Osteoblast (primary cell): Measurements from ENCODE around the gene KRT20. TPM values are rescaled to one million over a fixed set of nuclear protein-coding genes. Genes with fewer than 3 reads are reported as not detected.

ENCODE experiments used
- DNase-seq: peaks from one replicate; pipeline ENCODE4 v3.0.0; 2011; ENCODE audit warnings: low spot score, mixed read lengths; ENCODE audit not compliant: insufficient read length; ENCODE audit errors: missing footprints
- H2AFZ ChIP-seq: 2 replicates; pipeline ENCODE4 v1.6.0; 2011; ENCODE audit warnings: mild to moderate bottlenecking, low read length
- H3K27ac ChIP-seq: 2 replicates; pipeline ENCODE4 v1.5.1; 2011; ENCODE audit warnings: mild to moderate bottlenecking, low read depth, low read length, moderate library complexity
- H3K27me3 ChIP-seq: 2 replicates; pipeline ENCODE4 v1.6.0; 2012; ENCODE audit warnings: mild to moderate bottlenecking, control low read depth, inconsistent platforms, low read length, moderate library complexity; ENCODE audit not compliant: insufficient read depth
- H3K36me3 ChIP-seq: 2 replicates; pipeline ENCODE4 v1.5.1; 2011; ENCODE audit warnings: mild to moderate bottlenecking, low read length, control low read depth, moderate library complexity; ENCODE audit not compliant: insufficient read depth
- H3K4me1 ChIP-seq: 2 replicates; pipeline ENCODE4 v1.5.1; 2011; ENCODE audit warnings: mild to moderate bottlenecking, low read length, control low read depth, moderate library complexity; ENCODE audit not compliant: insufficient read depth
- H3K4me2 ChIP-seq: 2 replicates; pipeline ENCODE4 v1.6.0; 2011; ENCODE audit warnings: mild to moderate bottlenecking, low read length; ENCODE audit not compliant: insufficient read depth
- H3K4me3 ChIP-seq: fragments of 200-600 bp; sonication (generic); 3 replicates; pipeline ENCODE4 v1.5.1; 2012; ENCODE audit warnings: mild to moderate bottlenecking, low read length, inconsistent platforms; ENCODE audit not compliant: insufficient read depth
- H3K79me2 ChIP-seq: 2 replicates; pipeline ENCODE4 v1.6.0; 2012; ENCODE audit warnings: mild to moderate bottlenecking, low read length, control low read depth, inconsistent platforms; ENCODE audit not compliant: insufficient read depth
- H3K9me3 ChIP-seq: 2 replicates; pipeline ENCODE4 v1.5.1; 2011; ENCODE audit warnings: low read depth, low read length, control low read depth
- H4K20me1 ChIP-seq: 2 replicates; pipeline ENCODE4 v1.6.0; 2012; ENCODE audit warnings: mild to moderate bottlenecking, low read length, control low read depth; ENCODE audit not compliant: insufficient read depth
- CTCF ChIP-seq: IDR thresholded peaks from 2 replicates; pipeline ENCODE4 v1.5.1; 2011; ENCODE audit warnings: mild to moderate bottlenecking, low read depth, low read length, moderate library complexity; ENCODE audit errors: extremely low read depth
- total RNA-seq: library from RNA; depleted of rRNA; stranded (reverse); fragments of >200 nt; gene quantifications from 2 replicates; pipeline ENCODE4 v1.2.3, GENCODE V29; 2012

The KRT20 gene
- total RNA-seq, 1 donor: not detected

GRCh38 chr17:40886090-40886489 lies 1.0 kb upstream of the KRT20 start:
- Histone ChIP-seq H3K27me3 (peaks cover 9% of the 10 kb centered on the region), H3K27ac (no peak overlapping the region), H3K4me3 (no peak overlapping the region), H3K9me3 (no peaks in the 10 kb centered on the region), H3K4me2 (no peak overlapping the region), H3K4me1 (no peaks in the 10 kb centered on the region), H4K20me1 (no peaks in the 10 kb centered on the region), H3K79me2 (no peaks in the 10 kb centered on the region), H2AFZ (no peak overlapping the region), H3K36me3 (no peaks in the 10 kb centered on the region)
- DNase-seq: no peak
- TF ChIP-seq CTCF: no peak

- Histone ChIP-seq H4K20me1 (no peaks in the 10 kb centered on the region), H3K4me2 (no peak overlapping the region), H3K4me1 (no peaks in the 10 kb centered on the region), H3K36me3 (no peaks in the 10 kb centered on the region), H3K4me3 (no peak overlapping the region), H2AFZ (no peak overlapping the region), H3K27ac (no peak overlapping the region), H3K79me2 (no peaks in the 10 kb centered on the region), H3K9me3 (no peaks in the 10 kb centered on the region), H3K27me3 (peaks cover 3% of the 10 kb centered on the region)
- DNase-seq: no peak
- no peak for TF ChIP-seq CTCF
Measured at GRCh38 chr17:40883626-40884334, 1.3 kb downstream of the KRT20 start.

GRCh38 chr17:40883031-40883430 lies 2.0 kb downstream of the KRT20 start:
- Histone ChIP-seq H3K27ac (no peak overlapping the region), H2AFZ (no peak overlapping the region), H3K36me3 (no peaks in the 10 kb centered on the region), H3K4me2 (no peak overlapping the region), H3K4me1 (no peaks in the 10 kb centered on the region), H4K20me1 (no peaks in the 10 kb centered on the region), H3K27me3 (no peaks in the 10 kb centered on the region), H3K9me3 (no peaks in the 10 kb centered on the region), H3K79me2 (no peaks in the 10 kb centered on the region), H3K4me3 (no peak overlapping the region)
- TF ChIP-seq CTCF: no peak
- no peak for DNase-seq

- no peak overlapping the region for H3K4me3 ChIP-seq
- no peaks in the 10 kb centered on the region for H3K36me3 ChIP-seq
- H2AFZ ChIP-seq: no peak overlapping the region
- H3K4me2 ChIP-seq: no peak overlapping the region
- no peak for DNase-seq
- H3K9me3 ChIP-seq: no peaks in the 10 kb centered on the region
- H3K27me3 ChIP-seq: no peaks in the 10 kb centered on the region
- H3K79me2 ChIP-seq: no peaks in the 10 kb centered on the region
- no peak overlapping the region for H3K27ac ChIP-seq
- H4K20me1 ChIP-seq: no peaks in the 10 kb centered on the region
- TF ChIP-seq CTCF: no peak
- no peaks in the 10 kb centered on the region for H3K4me1 ChIP-seq
Measured at GRCh38 chr17:40879026-40879425, 6.0 kb downstream of the KRT20 start.
